CD4-positive, alpha-beta T cell (primary cell): ENCODE data around the gene ESYT2. TPM values are rescaled to one million over a fixed set of nuclear protein-coding genes. Genes with fewer than 3 reads are reported as not detected.

Experiments used
- ATAC-seq: fragments of 200-7000 bp; cut with Tn5 transposase; one replicate; pipeline ENCODE4 v1.10.0; 2022; ENCODE audit warnings: mild to moderate bottlenecking; ENCODE audit not compliant: poor library complexity
- CTCF ChIA-PET: fragments of 350-600 bp; sonication (Branson Sonifier 250); formaldehyde crosslinking; loops from one replicate; lab custom pipeline; 2021; ENCODE audit warnings: antibody characterized with exemption, inconsistent platforms; lab: Charles Lee
- POLR2A ChIA-PET: fragments of 350-600 bp; sonication (Branson Sonifier 250); formaldehyde crosslinking; loops from one replicate; lab custom pipeline; 2021; ENCODE audit warnings: antibody characterized with exemption, inconsistent platforms; lab: Charles Lee
- DNase-seq, 14 experiments: peaks; one replicate each; pipeline ENCODE4 v3.0.0-alpha.2; 2013 to 2020; ENCODE audit warnings: mixed read lengths in 2 of 14
- H3K27ac ChIP-seq, 2 donors: one replicate each; pipeline versions ENCODE4 v1.5.1 to v1.7.0; 2013; ENCODE audit warnings: low read length in 2 of 2, low read depth in 1 of 2, mild to moderate bottlenecking in 1 of 2
- H3K27me3 ChIP-seq, 2 experiments: 1 replicate in 1 of 2; 2 replicates in 1 of 2; pipeline versions ENCODE4 v1.6.1 to v1.7.0; 2013; ENCODE audit warnings: low read length in 2 of 2, control low read depth in 1 of 2, mild to moderate bottlenecking in 1 of 2, moderate library complexity in 1 of 2; ENCODE audit not compliant: insufficient read depth in 2 of 2, control insufficient read depth in 1 of 2
- H3K36me3 ChIP-seq: one replicate; pipeline ENCODE4 v1.6.1; 2013; ENCODE audit warnings: low read length, control low read depth; ENCODE audit not compliant: insufficient read depth
- H3K4me1 ChIP-seq: one replicate; pipeline ENCODE4 v1.6.1; 2013; ENCODE audit warnings: low read length, control low read depth; ENCODE audit not compliant: insufficient read depth
- H3K4me3 ChIP-seq: one replicate; pipeline ENCODE4 v1.5.1; 2013; ENCODE audit warnings: mild to moderate bottlenecking, low read length, moderate library complexity
- H3K9me3 ChIP-seq, 2 experiments: 1 replicate in 1 of 2; 2 replicates in 1 of 2; pipeline versions ENCODE4 v1.6.1 to v1.7.0; 2013; ENCODE audit warnings: low read length in 2 of 2, mild to moderate bottlenecking in 2 of 2, control low read depth in 1 of 2, moderate library complexity in 1 of 2; ENCODE audit not compliant: control insufficient read depth in 1 of 2, insufficient read depth in 1 of 2
- H3K27ac Mint-ChIP-seq: one replicate; pipeline ENCODE4 v1.8.0; 2020; ENCODE audit warnings: mixed read lengths
- H3K27me3 Mint-ChIP-seq: one replicate; pipeline ENCODE4 v1.8.0; 2021; ENCODE audit warnings: mixed read lengths
- H3K36me3 Mint-ChIP-seq: one replicate; pipeline ENCODE4 v1.8.0; 2021; ENCODE audit warnings: low read depth, mixed read lengths
- H3K4me1 Mint-ChIP-seq: one replicate; pipeline ENCODE4 v1.8.0; 2021; ENCODE audit warnings: low read depth, mixed read lengths
- H3K4me3 Mint-ChIP-seq: one replicate; pipeline ENCODE4 v1.8.0; 2020; ENCODE audit warnings: mild to moderate bottlenecking, mixed read lengths
- H3K9me3 Mint-ChIP-seq: one replicate; pipeline ENCODE4 v1.8.0; 2020; ENCODE audit warnings: mixed read lengths
- CTCF ChIP-seq: fragments of 200-600 bp; IDR thresholded peaks from one replicate; pipeline ENCODE4 v1.8.0; 2022; ENCODE audit warnings: antibody characterized with exemption, mild to moderate bottlenecking
- intact Hi-C, 2 experiments: fragments of 100-400 bp; cut with DNase I in 1 of 2; cut with micrococcal nuclease in 1 of 2; formaldehyde crosslinking; loops; one replicate each; pipeline versions ENCODE4 v1.15.1 to v1.9.0; 2023 to 2025; cut with DNase I, micrococcal nuclease
- total RNA-seq, 174 experiments: library from RNA in 2 of 174; stranded (reverse) in 2 of 174; gene quantifications; one replicate each; pipeline ENCODE4 v1.2.3 and lab custom pipeline; 2021 to 2026

The ESYT2 gene
- total RNA-seq, 2 experiments from 2014 or later, result 106 to 112 TPM

GRCh38 chr7:158832994-158833393, 3.7 kb upstream of the ESYT2 start:
- CTCF ChIA-PET, result no interaction called here
- Histone ChIP-seq H3K4me1 (peaks cover 10% of the 10 kb centered on the region), H3K36me3 (no peaks in the 10 kb centered on the region), H3K9me3 (no peaks in the 10 kb centered on the region), H3K4me3 (no peak overlapping the region), H3K27me3 (no peaks in the 10 kb centered on the region), H3K27ac (no peak overlapping the region)
- Mint-ChIP-seq H3K27me3 (no peaks in the 10 kb centered on the region), H3K9me3 (no peaks in the 10 kb centered on the region), H3K4me1 (peaks cover 11% of the 10 kb centered on the region), H3K27ac (no peak overlapping the region), H3K36me3 (peaks cover 3% of the 10 kb centered on the region), H3K4me3 (no peak overlapping the region)
- DNase-seq, result no peak
- ATAC-seq, result no peak
- POLR2A ChIA-PET, result no interaction called here
- TF ChIP-seq CTCF, result no peak
- intact Hi-C loops, result loop anchor here in 1 of 2 experiments (1.0 kb wide), 1 partner anchor 22 kb away; no protein-coding TSS in a partner anchor

GRCh38 chr7:158831738-158832091, 2.4 kb upstream of the ESYT2 start:
- no peak for TF ChIP-seq CTCF
- Mint-ChIP-seq H3K4me3 (peak overlapping the region; percentile 92), H3K36me3 (peaks cover 13% of the 10 kb centered on the region), H3K27me3 (no peaks in the 10 kb centered on the region), H3K9me3 (no peaks in the 10 kb centered on the region), H3K27ac (peak overlapping the region; percentile 92), H3K4me1 (peaks cover 21% of the 10 kb centered on the region)
- CTCF ChIA-PET, result no interaction called here
- Histone ChIP-seq H3K27me3 (no peaks in the 10 kb centered on the region), H3K4me1 (peaks cover 18% of the 10 kb centered on the region), H3K36me3 (no peaks in the 10 kb centered on the region), H3K4me3 (no peak overlapping the region), H3K27ac (no peak overlapping the region), H3K9me3 (no peaks in the 10 kb centered on the region)
- intact Hi-C loops, result no loop called here
- no peak for ATAC-seq
- POLR2A ChIA-PET, result interaction anchor here (3.9 kb wide), 1 partner anchor 16 kb away, joined by 34 read pairs; no protein-coding TSS in a partner anchor
- DNase-seq, result no peak

GRCh38 chr7:158830211-158830723, 958 bp upstream of the ESYT2 start:
- intact Hi-C loops, result no loop called here
- ChIA-PET CTCF (interaction anchor here (0.6 to 1.9 kb wide), 4 partner anchors 11 to 125 kb away, joined by 3 to 8 read pairs (median 8); partner anchors contain the start of gene NCAPG2), POLR2A (interaction anchor here (0.6 to 10.0 kb wide), 13 partner anchors 16 to 1906 kb away, joined by 3 to 256 read pairs (median 6); partner anchors contain the start of genes DYNC2I1 and NCAPG2)
- peak overlapping the region; percentile 76 for H3K4me3 ChIP-seq
- Mint-ChIP-seq H3K27ac (peak overlapping the region; percentile 92), H3K36me3 (peaks cover 19% of the 10 kb centered on the region), H3K4me3 (peak overlapping the region; percentile 92), H3K27me3 (no peaks in the 10 kb centered on the region), H3K4me1 (peaks cover 27% of the 10 kb centered on the region), H3K9me3 (no peaks in the 10 kb centered on the region)
- ATAC-seq (no peak), DNase-seq (no peak)
- H3K36me3 ChIP-seq, result peaks cover 6% of the 10 kb centered on the region
- TF ChIP-seq CTCF, result no peak
- no peaks in the 10 kb centered on the region for H3K27me3 ChIP-seq
- H3K27ac ChIP-seq, result peak overlapping the region; percentile 91 to 95
- H3K9me3 ChIP-seq, result no peaks in the 10 kb centered on the region
- peaks cover 28% of the 10 kb centered on the region for H3K4me1 ChIP-seq
